ENCODE measurements around the gene ADH7.

Gene ADH7

GRCh38 chr4:99462875-99463464 lies 27.8 kb upstream of the ADH7 start:
- H3K9me3 ChIP-seq (ENCODE audit: control insufficient read depth, low read length), result no peaks in the 10 kb centered on the region
- H4K8ac ChIP-seq (ENCODE audit: low read length), result no peak overlapping the region
- peaks cover 4% of the 10 kb centered on the region for H3K4me1 ChIP-seq (ENCODE audit: control insufficient read depth, insufficient read depth, low read depth, low read length)
- H3K27ac ChIP-seq (ENCODE audit: low read length, poor library complexity, severe bottlenecking), result no peak overlapping the region
- no peak overlapping the region for H2AFZ ChIP-seq (ENCODE audit: low read depth, low read length)
- no peak overlapping the region for H2AK5ac ChIP-seq (ENCODE audit: low read length, severe bottlenecking)
- no peak overlapping the region for H2BK12ac ChIP-seq (ENCODE audit: low read length in 2 of 2)
- no peak overlapping the region for H3K4me2 ChIP-seq (ENCODE audit: low read length, poor library complexity, severe bottlenecking)
- DNase-seq, result peak; percentile 64
- no peaks in the 10 kb centered on the region for H3K36me3 ChIP-seq (ENCODE audit: control insufficient read depth in 1 of 2, insufficient read depth in 2 of 2, low read depth in 1 of 2, low read length in 2 of 2)
- H2BK15ac ChIP-seq (ENCODE audit: low read depth, poor library complexity, severe bottlenecking), result no peak overlapping the region
- no peak overlapping the region for H3K18ac ChIP-seq (ENCODE audit: low read depth in 1 of 2, low read length in 2 of 2)
- no peak overlapping the region for H3K14ac ChIP-seq (ENCODE audit: low read length in 2 of 2)
- 0% methylated on average over 1 of the region's 4 CpGs for WGBS
- H2BK5ac ChIP-seq (ENCODE audit: low read depth, low read length, poor library complexity, severe bottlenecking), result no peak overlapping the region
- no peak overlapping the region for H3K9ac ChIP-seq (ENCODE audit: low read length)
- no peak overlapping the region for H2BK120ac ChIP-seq (ENCODE audit: low read depth, low read length)
- no peak overlapping the region for H3K4ac ChIP-seq (ENCODE audit: low read depth in 1 of 2, low read length in 2 of 2)
- H3K4me3 ChIP-seq (ENCODE audit: insufficient read depth in 1 of 2, low read depth in 1 of 2, low read length in 2 of 2), result no peak overlapping the region
- H4K91ac ChIP-seq (ENCODE audit: low read length), result no peak overlapping the region
- H3K23ac ChIP-seq (ENCODE audit: low read length in 2 of 2), result no peak overlapping the region
- no peaks in the 10 kb centered on the region for H3K79me1 ChIP-seq (replicated peaks; ENCODE audit: low read length, poor library complexity, severe bottlenecking)
- no peaks in the 10 kb centered on the region for H3K27me3 ChIP-seq (ENCODE audit: control insufficient read depth in 1 of 2, insufficient read depth in 1 of 2, low read length in 2 of 2)

- no peak for DNase-seq
- Histone ChIP-seq H2BK12ac (ENCODE audit: low read length in 2 of 2) (no peak overlapping the region), H2BK120ac (ENCODE audit: low read depth, low read length) (no peak overlapping the region), H2BK5ac (ENCODE audit: low read depth, low read length, poor library complexity, severe bottlenecking) (no peak overlapping the region), H2AK5ac (ENCODE audit: low read length, severe bottlenecking) (peak overlapping the region; percentile 75), H3K4me1 (ENCODE audit: control insufficient read depth, insufficient read depth, low read depth, low read length) (peaks cover 4% of the 10 kb centered on the region), H3K9me3 (ENCODE audit: control insufficient read depth, low read length) (no peaks in the 10 kb centered on the region), H3K18ac (ENCODE audit: low read depth in 1 of 2, low read length in 2 of 2) (no peak overlapping the region), H3K27ac (ENCODE audit: low read length, poor library complexity, severe bottlenecking) (no peak overlapping the region), H2BK15ac (ENCODE audit: low read depth, poor library complexity, severe bottlenecking) (no peak overlapping the region), H3K27me3 (ENCODE audit: control insufficient read depth in 1 of 2, insufficient read depth in 1 of 2, low read length in 2 of 2) (no peaks in the 10 kb centered on the region), H3K14ac (ENCODE audit: low read length in 2 of 2) (no peak overlapping the region), H3K4me2 (ENCODE audit: low read length, poor library complexity, severe bottlenecking) (no peak overlapping the region), H4K8ac (ENCODE audit: low read length) (no peak overlapping the region), H3K79me1 (replicated peaks; ENCODE audit: low read length, poor library complexity, severe bottlenecking) (no peaks in the 10 kb centered on the region), H3K4me3 (ENCODE audit: insufficient read depth in 1 of 2, low read depth in 1 of 2, low read length in 2 of 2) (no peak overlapping the region), H2AFZ (ENCODE audit: low read depth, low read length) (no peak overlapping the region), H3K36me3 (ENCODE audit: control insufficient read depth in 1 of 2, insufficient read depth in 2 of 2, low read depth in 1 of 2, low read length in 2 of 2) (no peaks in the 10 kb centered on the region), H3K9ac (ENCODE audit: low read length) (no peak overlapping the region), H3K23ac (ENCODE audit: low read length in 2 of 2) (no peak overlapping the region), H4K91ac (ENCODE audit: low read length) (no peak overlapping the region), H3K4ac (ENCODE audit: low read depth in 1 of 2, low read length in 2 of 2) (no peak overlapping the region)
- 51% methylated on average over 4 of the region's 4 CpGs for WGBS
These were observed 26.7 kb upstream of the ADH7 start for GRCh38 chr4:99461623-99462401.

GRCh38 chr4:99459546-99460042 lies 24.5 kb upstream of the ADH7 start:
- Histone ChIP-seq H2BK5ac (ENCODE audit: low read depth, low read length, poor library complexity, severe bottlenecking) (peak overlapping the region; percentile 9), H3K4ac (ENCODE audit: low read depth in 1 of 2, low read length in 2 of 2) (no peak overlapping the region), H2AK5ac (ENCODE audit: low read length, severe bottlenecking) (peak overlapping the region; percentile 92), H2BK120ac (ENCODE audit: low read depth, low read length) (no peak overlapping the region), H4K8ac (ENCODE audit: low read length) (no peak overlapping the region), H2AFZ (ENCODE audit: low read depth, low read length) (no peak overlapping the region), H3K4me1 (ENCODE audit: control insufficient read depth, insufficient read depth, low read depth, low read length) (peaks cover 4% of the 10 kb centered on the region), H3K36me3 (ENCODE audit: control insufficient read depth in 1 of 2, insufficient read depth in 2 of 2, low read depth in 1 of 2, low read length in 2 of 2) (no peaks in the 10 kb centered on the region), H3K18ac (ENCODE audit: low read depth in 1 of 2, low read length in 2 of 2) (no peak overlapping the region), H2BK12ac (ENCODE audit: low read length in 2 of 2) (no peak overlapping the region), H3K4me2 (ENCODE audit: low read length, poor library complexity, severe bottlenecking) (no peak overlapping the region), H3K9ac (ENCODE audit: low read length) (no peak overlapping the region), H3K27me3 (ENCODE audit: control insufficient read depth in 1 of 2, insufficient read depth in 1 of 2, low read length in 2 of 2) (no peaks in the 10 kb centered on the region), H4K91ac (ENCODE audit: low read length) (no peak overlapping the region), H3K79me1 (replicated peaks; ENCODE audit: low read length, poor library complexity, severe bottlenecking) (no peaks in the 10 kb centered on the region), H2BK15ac (ENCODE audit: low read depth, poor library complexity, severe bottlenecking) (no peak overlapping the region), H3K4me3 (ENCODE audit: insufficient read depth in 1 of 2, low read depth in 1 of 2, low read length in 2 of 2) (no peak overlapping the region), H3K23ac (ENCODE audit: low read length in 2 of 2) (no peak overlapping the region), H3K27ac (ENCODE audit: low read length, poor library complexity, severe bottlenecking) (peak overlapping the region; percentile 83), H3K14ac (ENCODE audit: low read length in 2 of 2) (no peak overlapping the region), H3K9me3 (ENCODE audit: control insufficient read depth, low read length) (no peaks in the 10 kb centered on the region)
- DNase-seq, result no peak
- 80% methylated on average over 5 of the region's 5 CpGs for WGBS

- Histone ChIP-seq H2AFZ (ENCODE audit: low read depth, low read length) (no peak overlapping the region), H3K18ac (ENCODE audit: low read depth in 1 of 2, low read length in 2 of 2) (no peak overlapping the region), H2AK5ac (ENCODE audit: low read length, severe bottlenecking) (peak overlapping the region; percentile 27), H3K27me3 (ENCODE audit: control insufficient read depth in 1 of 2, insufficient read depth in 1 of 2, low read length in 2 of 2) (no peaks in the 10 kb centered on the region), H3K9ac (ENCODE audit: low read length) (no peak overlapping the region), H3K4me3 (ENCODE audit: insufficient read depth in 1 of 2, low read depth in 1 of 2, low read length in 2 of 2) (no peak overlapping the region), H2BK12ac (ENCODE audit: low read length in 2 of 2) (no peak overlapping the region), H3K79me1 (replicated peaks; ENCODE audit: low read length, poor library complexity, severe bottlenecking) (no peaks in the 10 kb centered on the region), H4K8ac (ENCODE audit: low read length) (no peak overlapping the region), H3K4me2 (ENCODE audit: low read length, poor library complexity, severe bottlenecking) (peak overlapping the region; percentile 24), H3K14ac (ENCODE audit: low read length in 2 of 2) (no peak overlapping the region), H3K27ac (ENCODE audit: low read length, poor library complexity, severe bottlenecking) (peak overlapping the region; percentile 95), H2BK120ac (ENCODE audit: low read depth, low read length) (no peak overlapping the region), H2BK5ac (ENCODE audit: low read depth, low read length, poor library complexity, severe bottlenecking) (peak overlapping the region; percentile 87), H4K91ac (ENCODE audit: low read length) (no peak overlapping the region), H3K23ac (ENCODE audit: low read length in 2 of 2) (no peak overlapping the region), H3K4me1 (ENCODE audit: control insufficient read depth, insufficient read depth, low read depth, low read length) (peaks cover 4% of the 10 kb centered on the region), H3K9me3 (ENCODE audit: control insufficient read depth, low read length) (no peaks in the 10 kb centered on the region), H2BK15ac (ENCODE audit: low read depth, poor library complexity, severe bottlenecking) (no peak overlapping the region), H3K4ac (ENCODE audit: low read depth in 1 of 2, low read length in 2 of 2) (no peak overlapping the region), H3K36me3 (ENCODE audit: control insufficient read depth in 1 of 2, insufficient read depth in 2 of 2, low read depth in 1 of 2, low read length in 2 of 2) (no peaks in the 10 kb centered on the region)
- DNase-seq, result no peak
- WGBS, result 51% methylated on average over 4 of the region's 6 CpGs
These were observed 23.8 kb upstream of the ADH7 start for GRCh38 chr4:99458911-99459447.
